Measurements from ENCODE around the gene TBX21. TPM values are rescaled to one million over a fixed set of nuclear protein-coding genes. Genes with fewer than 3 reads are reported as not detected.

Gene TBX21
- total and polyA plus RNA-seq, 9 of the 15 experiments (the other 6 are each of a cell fraction or from before 2014, with no cell fraction given) = 0.07 TPM; not detected in 8

DNA sequence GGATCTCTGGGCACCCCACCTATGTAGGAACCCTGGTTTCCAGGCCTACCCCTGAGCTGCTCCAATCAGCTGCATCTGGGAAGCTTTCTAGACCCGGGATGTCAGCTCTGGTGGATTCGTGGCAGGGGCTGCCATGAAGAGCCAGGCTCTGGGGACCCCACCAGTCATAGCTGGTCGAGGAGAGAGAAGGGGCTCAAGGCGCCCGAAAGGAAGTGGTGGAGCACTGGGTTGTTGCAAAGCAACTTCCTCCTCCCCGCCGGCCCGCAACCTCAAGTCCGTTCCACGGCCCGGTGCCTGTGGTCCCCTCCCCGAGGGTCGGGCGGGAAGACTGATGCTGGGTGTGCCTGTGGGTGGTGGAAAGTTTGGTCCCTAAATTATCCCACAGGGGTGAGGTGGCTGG is 28.9 kb upstream of the TBX21 start:
- peak; percentile 8 for TF ChIP-seq CHD4 (IDR thresholded peaks at IDR 0.05; ENCODE audit: insufficient read depth, insufficient replicate concordance, low read depth, low read length, poor library complexity, severe bottlenecking)
- TF ChIP-seq, protein P1, sequence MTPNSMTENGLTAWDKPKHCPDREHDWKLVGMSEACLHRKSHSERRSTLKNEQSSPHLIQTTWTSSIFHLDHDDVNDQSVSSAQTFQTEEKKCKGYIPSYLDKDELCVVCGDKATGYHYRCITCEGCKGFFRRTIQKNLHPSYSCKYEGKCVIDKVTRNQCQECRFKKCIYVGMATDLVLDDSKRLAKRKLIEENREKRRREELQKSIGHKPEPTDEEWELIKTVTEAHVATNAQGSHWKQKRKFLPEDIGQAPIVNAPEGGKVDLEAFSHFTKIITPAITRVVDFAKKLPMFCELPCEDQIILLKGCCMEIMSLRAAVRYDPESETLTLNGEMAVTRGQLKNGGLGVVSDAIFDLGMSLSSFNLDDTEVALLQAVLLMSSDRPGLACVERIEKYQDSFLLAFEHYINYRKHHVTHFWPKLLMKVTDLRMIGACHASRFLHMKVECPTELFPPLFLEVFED (CRISPR knock-in tag; conservative IDR thresholded peaks at IDR 0.05) = no peak
- no peak overlapping the region for H3K4me3 ChIP-seq
- no peak overlapping the region for H3K27ac ChIP-seq (ENCODE audit: extremely low read depth, low read depth, low read length)
- no peaks in the 10 kb centered on the region for H3K79me2 ChIP-seq (ENCODE audit: control insufficient read depth, insufficient read depth, low read length)
- H3K36me3 ChIP-seq (ENCODE audit: control insufficient read depth, insufficient read depth, low read length) = peaks cover 6% of the 10 kb centered on the region; the same call in 1 of the 3 replicates
- ChIA-PET POLR2A (interaction anchor here (0.6 to 1.3 kb wide), 3 partner anchors 13 to 33 kb away, joined by 3 read pairs; no protein-coding TSS in a partner anchor), CTCF (ENCODE audit: low intra/inter-chr PET ratio) (no interaction called here)
- no peaks in the 10 kb centered on the region for H3K9me3 ChIP-seq (replicated peaks; ENCODE audit: control insufficient read depth, insufficient read depth, low read depth, low read length)
- peak overlapping the region in 1 of 2 experiments; percentile 59; a peak in 1 of 4 replicates for H3K9ac ChIP-seq (ENCODE audit: insufficient read depth in 1 of 2, low read depth in 2 of 2, low read length in 2 of 2)
- peaks cover 8% of the 10 kb centered on the region for H3K9me1 ChIP-seq (ENCODE audit: control insufficient read depth, insufficient read depth, low read length)
- intact Hi-C loops (cut with micrococcal nuclease) = no loop called here
- FAIRE-seq (no peak), DNase-seq (ENCODE audit: extremely low read depth in 1 of 4, low spot score in 3 of 4) (no peak), ATAC-seq (no peak)
- H2AFZ ChIP-seq (ENCODE audit: low read depth, low read length) = no peak overlapping the region
- in situ Hi-C loops (cut with MboI) = no loop called here
- no peaks in the 10 kb centered on the region; the same call in 1 of the 2 replicates for H4K20me1 ChIP-seq (replicated peaks; ENCODE audit: control insufficient read depth, insufficient read depth, low read length)
- H3K4me1 ChIP-seq (replicated peaks in 1 of 2; ENCODE audit: control insufficient read depth in 2 of 2, insufficient read depth in 2 of 2, low read length in 2 of 2) = peaks cover 31 to 59% of the 10 kb centered on the region in 2 experiments
- H3K4me2 ChIP-seq (ENCODE audit: insufficient read depth, low read length) = no peak overlapping the region
- H3K27me3 ChIP-seq (ENCODE audit: control insufficient read depth in 2 of 2, insufficient read depth in 2 of 2, low read length in 2 of 2) = no peaks in the 10 kb centered on the region
- BruUV-seq (replicated peaks) = no TSS peak
- WGBS (ENCODE audit: insufficient coverage, low coverage, missing lambda C conversion rate) = 70% methylated on average over 10 of the region's 14 CpGs

DNA sequence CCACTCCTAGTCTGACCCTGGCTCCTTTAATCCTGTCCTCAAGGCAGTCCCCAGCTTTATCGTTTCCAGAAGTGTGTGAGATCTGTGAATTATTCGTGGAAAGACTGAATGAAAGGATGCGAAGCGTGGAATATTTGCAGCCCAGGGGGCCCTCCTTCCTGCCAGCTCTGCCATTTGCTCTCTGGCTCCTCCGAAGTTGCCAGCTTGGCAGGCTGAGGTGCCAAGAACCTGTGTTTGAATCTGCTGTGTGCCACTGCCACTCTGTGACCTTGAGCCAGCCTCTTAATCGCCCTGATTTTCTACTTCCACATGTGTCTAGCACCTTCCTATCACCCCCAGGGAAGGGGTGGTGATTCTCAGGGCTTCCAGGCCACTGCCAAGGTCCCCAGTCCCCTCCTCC is 28.3 kb upstream of the TBX21 start:
- in situ Hi-C loops (cut with MboI) = no loop called here
- no peaks in the 10 kb centered on the region for H3K79me2 ChIP-seq (ENCODE audit: control insufficient read depth, insufficient read depth, low read length)
- H4K20me1 ChIP-seq (replicated peaks; ENCODE audit: control insufficient read depth, insufficient read depth, low read length) = no peaks in the 10 kb centered on the region; the same call in 1 of the 2 replicates
- H3K27me3 ChIP-seq (ENCODE audit: control insufficient read depth in 2 of 2, insufficient read depth in 2 of 2, low read length in 2 of 2) = no peaks in the 10 kb centered on the region
- H3K27ac ChIP-seq (ENCODE audit: extremely low read depth, low read depth, low read length) = no peak overlapping the region
- no TSS peak for BruUV-seq (replicated peaks)
- peak overlapping the region in 1 of 2 experiments; percentile 59; a peak in 2 of 4 replicates for H3K9ac ChIP-seq (ENCODE audit: insufficient read depth in 1 of 2, low read depth in 2 of 2, low read length in 2 of 2)
- peaks cover 31 to 59% of the 10 kb centered on the region in 2 experiments for H3K4me1 ChIP-seq (replicated peaks in 1 of 2; ENCODE audit: control insufficient read depth in 2 of 2, insufficient read depth in 2 of 2, low read length in 2 of 2)
- intact Hi-C loops (cut with micrococcal nuclease) = no loop called here
- no peak overlapping the region for H3K4me3 ChIP-seq
- no peaks in the 10 kb centered on the region for H3K9me3 ChIP-seq (replicated peaks; ENCODE audit: control insufficient read depth, insufficient read depth, low read depth, low read length)
- 64% methylated on average over 6 of the region's 6 CpGs for WGBS (ENCODE audit: insufficient coverage, low coverage, missing lambda C conversion rate)
- ATAC-seq = no peak
- ChIA-PET CTCF (ENCODE audit: low intra/inter-chr PET ratio) (no interaction called here), POLR2A (interaction anchor here (0.6 to 1.3 kb wide), 4 partner anchors 14 to 33 kb away, joined by 3 to 4 read pairs (median 3); no protein-coding TSS in a partner anchor)
- no peak for DNase-seq (ENCODE audit: extremely low read depth in 1 of 4, low spot score in 3 of 4)
- no peak overlapping the region for H2AFZ ChIP-seq (ENCODE audit: low read depth, low read length)
- peaks cover 8% of the 10 kb centered on the region for H3K9me1 ChIP-seq (ENCODE audit: control insufficient read depth, insufficient read depth, low read length)
- no peak for FAIRE-seq
- no peak overlapping the region for H3K4me2 ChIP-seq (ENCODE audit: insufficient read depth, low read length)
- H3K36me3 ChIP-seq (ENCODE audit: control insufficient read depth, insufficient read depth, low read length) = 0 out of 3 replicates have a peak, but pooled peaks cover 6% of the 10 kb centered on the region
- TF ChIP-seq, protein P2, sequence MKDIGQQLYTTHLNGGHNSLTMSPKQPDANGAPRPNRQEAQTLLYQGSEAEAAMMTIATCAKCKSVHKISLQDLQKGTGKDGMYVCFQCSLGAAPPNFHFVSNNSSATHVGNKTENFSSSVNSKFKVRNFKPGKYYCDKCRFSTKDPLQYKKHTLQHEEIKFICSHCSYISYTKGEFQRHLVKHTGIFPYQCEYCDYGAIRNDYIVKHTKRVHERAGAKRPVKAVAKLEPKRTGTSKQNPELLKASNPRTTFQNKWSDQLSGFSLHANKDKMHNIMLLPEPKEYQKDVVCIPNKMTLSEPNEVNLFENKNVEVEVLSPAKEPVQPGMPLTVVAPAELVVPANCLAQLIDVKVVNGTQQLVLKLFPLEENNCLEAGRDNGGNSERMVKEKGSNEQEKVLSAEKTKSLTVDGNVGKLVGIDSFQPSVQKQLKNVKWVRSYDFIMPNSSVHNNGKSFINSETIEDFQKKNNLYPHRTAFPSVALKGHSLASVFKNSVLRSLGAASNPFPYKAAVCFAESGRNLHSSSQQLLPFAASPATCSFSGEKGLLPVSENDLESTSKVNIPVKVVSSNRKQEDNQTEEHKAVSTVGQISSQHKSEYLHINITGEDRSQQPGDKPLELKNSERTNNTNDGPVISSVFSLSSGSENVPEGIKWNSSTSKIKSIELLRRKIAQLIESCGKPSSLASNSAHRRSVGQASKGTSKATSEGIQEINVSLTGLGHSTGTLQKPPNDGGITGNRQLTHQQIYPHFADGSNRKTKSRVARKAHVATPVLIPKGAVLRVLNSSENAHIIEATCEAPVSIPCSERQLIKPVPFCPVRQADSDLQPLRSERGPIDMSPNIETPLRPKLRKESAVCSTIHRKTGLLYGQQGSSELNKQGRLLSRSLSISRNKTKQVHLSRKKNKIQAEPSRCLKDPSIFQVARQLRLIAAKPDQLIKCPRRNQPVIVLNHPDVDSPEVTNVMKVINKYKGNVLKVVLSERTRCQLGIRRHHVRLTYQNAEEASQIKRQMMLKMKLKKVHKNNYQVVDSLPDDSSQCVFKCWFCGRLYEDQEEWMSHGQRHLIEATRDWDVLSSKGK (CRISPR knock-in tag; IDR thresholded peaks at IDR 0.05) = no peak
- no peak for TF ChIP-seq ZNF239 (CRISPR knock-in tag; IDR thresholded peaks at IDR 0.05)
- no peak for TF ChIP-seq ZNF140 (CRISPR knock-in tag; IDR thresholded peaks at IDR 0.05)
- TF ChIP-seq ZNF184 (CRISPR knock-in tag; IDR thresholded peaks at IDR 0.05) = no peak
- no peak for TF ChIP-seq SMAD1 (IDR thresholded peaks at IDR 0.05; ENCODE audit: low read depth, low read length, partially characterized antibody)
- TF ChIP-seq, protein P3, sequence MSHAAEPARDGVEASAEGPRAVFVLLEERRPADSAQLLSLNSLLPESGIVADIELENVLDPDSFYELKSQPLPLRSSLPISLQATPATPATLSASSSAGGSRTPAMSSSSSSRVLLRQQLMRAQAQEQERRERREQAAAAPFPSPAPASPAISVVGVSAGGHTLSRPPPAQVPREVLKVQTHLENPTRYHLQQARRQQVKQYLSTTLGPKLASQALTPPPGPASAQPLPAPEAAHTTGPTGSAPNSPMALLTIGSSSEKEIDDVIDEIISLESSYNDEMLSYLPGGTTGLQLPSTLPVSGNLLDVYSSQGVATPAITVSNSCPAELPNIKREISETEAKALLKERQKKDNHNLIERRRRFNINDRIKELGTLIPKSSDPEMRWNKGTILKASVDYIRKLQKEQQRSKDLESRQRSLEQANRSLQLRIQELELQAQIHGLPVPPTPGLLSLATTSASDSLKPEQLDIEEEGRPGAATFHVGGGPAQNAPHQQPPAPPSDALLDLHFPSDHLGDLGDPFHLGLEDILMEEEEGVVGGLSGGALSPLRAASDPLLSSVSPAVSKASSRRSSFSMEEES (CRISPR knock-in tag; IDR thresholded peaks at IDR 0.05) = no peak
- no peak for TF ChIP-seq HMG20B (CRISPR knock-in tag; IDR thresholded peaks at IDR 0.05)

Data from K562 (cell line).